HG03575 (cell line): ENCODE measurements around the gene USF2.

Experiments
- ATAC-seq: cut with Tn5 transposase; IDR thresholded peaks from one replicate; pipeline ENCODE4 v1.9.1; 2021; ENCODE audit not compliant: unreplicated experiment, insufficient number of reproducible peaks, low FRiP score; ENCODE audit errors: extremely low read depth

USF2 gene

GRCh38 chr19:35240327-35240726, 28.4 kb upstream of the USF2 start:
- ATAC-seq: no peak

GRCh38 chr19:35241417-35241816, 27.3 kb upstream of the USF2 start:
- ATAC-seq: no peak

- no peak for ATAC-seq
Observed at GRCh38 chr19:35246466-35247092, 22.2 kb upstream of the USF2 start.

- ATAC-seq: no peak
Observed at GRCh38 chr19:35247526-35248309, 21.0 kb upstream of the USF2 start.

- ATAC-seq: no peak
Observed at GRCh38 chr19:35248310-35249145, 20.2 kb upstream of the USF2 start, which contains the start of gene LSR. TSS of gene LSR (plus strand) at chr19:35249002. CDS start at chr19:35249023, 21 bp downstream.

- no peak for ATAC-seq
Observed at GRCh38 chr19:35249146-35249847, 19.5 kb upstream of the USF2 start.

GRCh38 chr19:35249848-35250711, 18.7 kb upstream of the USF2 start:
- ATAC-seq: no peak

- ATAC-seq: no peak
Observed at GRCh38 chr19:35251456-35251855, 17.3 kb upstream of the USF2 start.

GRCh38 chr19:35253316-35254286, 15.2 kb upstream of the USF2 start:
- no peak for ATAC-seq

GRCh38 chr19:35254341-35255297, 14.1 kb upstream of the USF2 start:
- no peak for ATAC-seq

GRCh38 chr19:35256566-35256965, 12.2 kb upstream of the USF2 start:
- no peak for ATAC-seq

- no peak for ATAC-seq
Observed at GRCh38 chr19:35257113-35257461, 11.7 kb upstream of the USF2 start.

GRCh38 chr19:35260694-35261304, 8.0 kb upstream of the USF2 start:
- ATAC-seq: no peak

- no peak for ATAC-seq
Observed at GRCh38 chr19:35261356-35262100, 7.2 kb upstream of the USF2 start.

- no peak for ATAC-seq
Observed at GRCh38 chr19:35262101-35262761, 6.5 kb upstream of the USF2 start.
